HG02798 (cell line): ENCODE measurements around the gene ST8SIA1.

Source experiments
- ATAC-seq: cut with Tn5 transposase; IDR thresholded peaks from one replicate; pipeline ENCODE4 v1.9.1; 2021; ENCODE audit warnings: mild to moderate bottlenecking; ENCODE audit not compliant: unreplicated experiment, poor library complexity

ST8SIA1 gene

GRCh38 chr12:22285846-22286245 is 48.7 kb downstream of the ST8SIA1 start:
- no peak for ATAC-seq

GRCh38 chr12:22284871-22285270 is 49.6 kb downstream of the ST8SIA1 start:
- no peak for ATAC-seq

GRCh38 chr12:22283508-22283907 is 51.0 kb downstream of the ST8SIA1 start:
- ATAC-seq: no peak

GRCh38 chr12:22283006-22283506 is 51.5 kb downstream of the ST8SIA1 start:
- no peak for ATAC-seq

- no peak for ATAC-seq
These were observed 52.2 kb downstream of the ST8SIA1 start for GRCh38 chr12:22282283-22282682.

- no peak for ATAC-seq
These were observed 57.6 kb downstream of the ST8SIA1 start for GRCh38 chr12:22276867-22277266.

- no peak for ATAC-seq
These were observed 58.2 kb downstream of the ST8SIA1 start for GRCh38 chr12:22276313-22276712.

- ATAC-seq: no peak
These were observed 58.7 kb downstream of the ST8SIA1 start for GRCh38 chr12:22275843-22276242.

GRCh38 chr12:22272335-22273151 is 62.0 kb downstream of the ST8SIA1 start:
- ATAC-seq: no peak

- no peak for ATAC-seq
These were observed 63.5 kb downstream of the ST8SIA1 start for GRCh38 chr12:22271023-22271422.

GRCh38 chr12:22268973-22269372 is 65.5 kb downstream of the ST8SIA1 start:
- no peak for ATAC-seq

- no peak for ATAC-seq
These were observed 66.1 kb downstream of the ST8SIA1 start for GRCh38 chr12:22268406-22268805.

- ATAC-seq: no peak
These were observed 68.4 kb downstream of the ST8SIA1 start for GRCh38 chr12:22266101-22266500.

- no peak for ATAC-seq
These were observed 70.1 kb downstream of the ST8SIA1 start for GRCh38 chr12:22264380-22264779.

GRCh38 chr12:22262309-22262708 is 72.2 kb downstream of the ST8SIA1 start:
- no peak for ATAC-seq

- ATAC-seq: no peak
These were observed 77.4 kb downstream of the ST8SIA1 start for GRCh38 chr12:22257100-22257499.

GRCh38 chr12:22256605-22257004 is 77.9 kb downstream of the ST8SIA1 start:
- ATAC-seq: no peak

- no peak for ATAC-seq
These were observed 78.5 kb downstream of the ST8SIA1 start for GRCh38 chr12:22256041-22256441.

- no peak for ATAC-seq
These were observed 79.4 kb downstream of the ST8SIA1 start for GRCh38 chr12:22255097-22255496.

- no peak for ATAC-seq
These were observed 80.0 kb downstream of the ST8SIA1 start for GRCh38 chr12:22254478-22254877.

GRCh38 chr12:22252057-22252456 is 82.5 kb downstream of the ST8SIA1 start:
- ATAC-seq: no peak

GRCh38 chr12:22250762-22251161 is 83.7 kb downstream of the ST8SIA1 start:
- no peak for ATAC-seq
